ENCODE measurements around the gene GDF9. TPM values are rescaled to one million over a fixed set of nuclear protein-coding genes. Genes with fewer than 3 reads are reported as not detected.
"Not testable (repeated sequence)": the region's sequence is repeated elsewhere in the genome, so short reads cannot be mapped to it uniquely, and the experiment has no call there.

Gene GDF9
- total RNA-seq, 1 experiment from 2014 or later, result 0.94 TPM

DNA sequence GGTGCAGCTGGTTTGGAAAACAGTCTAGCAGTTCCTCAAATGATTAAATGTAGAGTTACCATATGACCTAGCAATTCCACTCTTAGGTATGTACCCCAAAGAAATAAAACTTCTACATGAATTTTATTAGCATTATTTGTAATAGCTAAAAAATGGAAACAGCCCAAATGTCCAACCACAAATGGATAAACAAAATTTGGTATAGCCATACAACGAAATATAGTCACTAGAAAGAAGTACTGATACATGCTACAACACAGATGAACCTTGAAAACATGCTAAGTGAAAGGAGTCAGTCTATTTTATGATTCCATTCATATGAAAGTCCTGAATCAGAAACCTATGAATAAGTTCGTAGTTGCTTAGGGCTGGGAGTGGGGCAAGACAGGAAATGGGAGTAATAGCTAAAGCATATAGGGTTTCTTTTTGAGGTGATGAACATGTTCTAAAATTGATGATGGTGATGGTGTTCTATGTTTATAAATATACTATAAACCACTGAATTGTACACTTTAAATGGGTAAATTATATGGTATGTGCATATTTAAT, 6.3 kb downstream of the GDF9 start:
- no peaks in the 10 kb centered on the region for H3K4me1 Mint-ChIP-seq (ENCODE audit: low read depth, unreplicated experiment)
- no peaks in the 10 kb centered on the region for H3K36me3 Mint-ChIP-seq (ENCODE audit: insufficient read depth, unreplicated experiment)
- no peaks in the 10 kb centered on the region for H3K27me3 Mint-ChIP-seq (ENCODE audit: unreplicated experiment)
- no peak overlapping the region for H3K4me3 Mint-ChIP-seq (ENCODE audit: low read depth, unreplicated experiment)
- intact Hi-C loops (cut with micrococcal nuclease; ENCODE audit: unreplicated experiment), result no loop called here
- no peak overlapping the region for H3K27ac Mint-ChIP-seq (ENCODE audit: unreplicated experiment)
- TF ChIP-seq, protein P1, sequence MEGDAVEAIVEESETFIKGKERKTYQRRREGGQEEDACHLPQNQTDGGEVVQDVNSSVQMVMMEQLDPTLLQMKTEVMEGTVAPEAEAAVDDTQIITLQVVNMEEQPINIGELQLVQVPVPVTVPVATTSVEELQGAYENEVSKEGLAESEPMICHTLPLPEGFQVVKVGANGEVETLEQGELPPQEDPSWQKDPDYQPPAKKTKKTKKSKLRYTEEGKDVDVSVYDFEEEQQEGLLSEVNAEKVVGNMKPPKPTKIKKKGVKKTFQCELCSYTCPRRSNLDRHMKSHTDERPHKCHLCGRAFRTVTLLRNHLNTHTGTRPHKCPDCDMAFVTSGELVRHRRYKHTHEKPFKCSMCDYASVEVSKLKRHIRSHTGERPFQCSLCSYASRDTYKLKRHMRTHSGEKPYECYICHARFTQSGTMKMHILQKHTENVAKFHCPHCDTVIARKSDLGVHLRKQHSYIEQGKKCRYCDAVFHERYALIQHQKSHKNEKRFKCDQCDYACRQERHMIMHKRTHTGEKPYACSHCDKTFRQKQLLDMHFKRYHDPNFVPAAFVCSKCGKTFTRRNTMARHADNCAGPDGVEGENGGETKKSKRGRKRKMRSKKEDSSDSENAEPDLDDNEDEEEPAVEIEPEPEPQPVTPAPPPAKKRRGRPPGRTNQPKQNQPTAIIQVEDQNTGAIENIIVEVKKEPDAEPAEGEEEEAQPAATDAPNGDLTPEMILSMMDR (IDR thresholded peaks at IDR 0.05; ENCODE audit: unreplicated experiment), result no peak
- no TSS peak for BruUV-seq (replicated peaks)
- CTCF ChIA-PET, result no interaction called here
- no peaks in the 10 kb centered on the region for H3K9me3 Mint-ChIP-seq (ENCODE audit: low read depth, unreplicated experiment)
- no peak for DNase-seq

DNA sequence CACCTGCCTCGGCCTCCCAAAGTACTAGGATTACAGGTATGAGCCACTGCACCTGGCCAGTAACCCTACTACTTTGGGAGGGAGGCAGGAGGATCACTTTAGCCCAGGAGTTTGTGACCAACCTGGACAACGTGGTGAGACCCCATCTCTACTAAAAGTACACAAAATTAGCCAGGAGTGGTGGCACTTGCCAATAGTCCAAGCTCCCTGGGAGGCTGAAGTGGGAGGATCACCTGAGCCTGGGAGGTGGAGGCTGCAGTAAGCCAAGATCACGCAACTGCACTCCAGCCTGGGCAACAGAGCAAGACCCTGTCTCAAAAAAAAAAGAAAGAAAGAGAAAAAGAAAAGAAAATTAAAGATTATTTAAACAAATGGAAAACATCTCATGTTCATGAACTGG, 10.3 kb downstream of the GDF9 start:
- H3K27me3 Mint-ChIP-seq (ENCODE audit: unreplicated experiment), result no peaks in the 10 kb centered on the region
- DNase-seq, result no peak
- no peaks in the 10 kb centered on the region for H3K36me3 Mint-ChIP-seq (ENCODE audit: insufficient read depth, unreplicated experiment)
- no peak overlapping the region for H3K27ac Mint-ChIP-seq (ENCODE audit: unreplicated experiment)
- intact Hi-C loops (cut with micrococcal nuclease; ENCODE audit: unreplicated experiment), result no loop called here
- TF ChIP-seq, protein P1 (IDR thresholded peaks at IDR 0.05; ENCODE audit: unreplicated experiment), result no peak
- BruUV-seq (replicated peaks), result no TSS peak
- no peak overlapping the region for H3K4me3 Mint-ChIP-seq (ENCODE audit: low read depth, unreplicated experiment)
- CTCF ChIA-PET, result no interaction called here
- H3K9me3 Mint-ChIP-seq (ENCODE audit: low read depth, unreplicated experiment), result no peaks in the 10 kb centered on the region
- H3K4me1 Mint-ChIP-seq (ENCODE audit: low read depth, unreplicated experiment), result no peaks in the 10 kb centered on the region

DNA sequence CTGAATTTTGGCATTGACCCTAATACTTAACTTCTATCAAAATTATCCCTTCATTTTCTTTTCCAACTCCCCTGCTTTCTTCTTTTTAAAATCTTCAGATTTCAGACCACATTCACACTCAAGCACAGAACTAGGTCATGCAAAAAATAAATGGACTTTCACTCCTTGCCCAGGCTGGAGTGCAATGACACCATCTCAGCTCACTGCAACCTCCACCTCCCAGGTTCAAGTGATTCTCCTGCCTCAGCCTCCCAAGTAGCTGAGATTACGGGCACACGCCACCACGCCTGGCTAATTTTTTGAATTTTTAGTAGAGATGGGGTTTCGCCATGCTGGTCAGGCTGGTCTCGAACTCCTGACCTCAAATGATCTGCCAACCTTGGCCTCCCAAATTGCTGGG, 11.3 kb downstream of the GDF9 start:
- H3K4me1 Mint-ChIP-seq (ENCODE audit: low read depth, unreplicated experiment); H3K27ac Mint-ChIP-seq (ENCODE audit: unreplicated experiment); BruUV-seq (replicated peaks); H3K9me3 Mint-ChIP-seq (ENCODE audit: low read depth, unreplicated experiment); H3K27me3 Mint-ChIP-seq (ENCODE audit: unreplicated experiment); CTCF ChIA-PET; intact Hi-C loops (cut with micrococcal nuclease; ENCODE audit: unreplicated experiment); H3K36me3 Mint-ChIP-seq (ENCODE audit: insufficient read depth, unreplicated experiment); H3K4me3 Mint-ChIP-seq (ENCODE audit: low read depth, unreplicated experiment); DNase-seq: not testable (repeated sequence)

DNA sequence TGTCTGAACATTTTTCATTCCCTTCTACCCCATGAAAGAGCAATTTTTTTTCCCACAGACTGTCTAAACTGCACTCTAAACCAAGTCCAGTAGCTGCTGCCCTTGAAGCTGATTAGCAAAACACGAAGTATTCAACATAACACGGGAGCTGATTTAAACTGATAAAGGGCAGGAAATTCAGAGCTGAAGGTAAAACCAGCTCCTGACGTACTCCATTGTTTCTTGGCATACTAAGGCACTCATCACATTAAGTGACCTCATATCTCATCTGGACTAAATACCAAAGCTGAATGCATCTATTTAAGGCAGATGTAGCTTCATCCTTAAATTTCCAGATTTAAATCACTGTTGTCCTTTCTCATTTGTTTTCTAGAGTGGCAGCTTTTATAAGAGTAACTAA, 12.0 kb downstream of the GDF9 start:
- no peak overlapping the region for H3K27ac Mint-ChIP-seq (ENCODE audit: unreplicated experiment)
- BruUV-seq (replicated peaks), result no TSS peak
- H3K27me3 Mint-ChIP-seq (ENCODE audit: unreplicated experiment), result no peaks in the 10 kb centered on the region
- H3K4me3 Mint-ChIP-seq (ENCODE audit: low read depth, unreplicated experiment), result no peak overlapping the region
- TF ChIP-seq, protein P1 (IDR thresholded peaks at IDR 0.05; ENCODE audit: unreplicated experiment), result no peak
- no peaks in the 10 kb centered on the region for H3K36me3 Mint-ChIP-seq (ENCODE audit: insufficient read depth, unreplicated experiment)
- peaks cover 10% of the 10 kb centered on the region for H3K4me1 Mint-ChIP-seq (ENCODE audit: low read depth, unreplicated experiment)
- DNase-seq, result no peak
- H3K9me3 Mint-ChIP-seq (ENCODE audit: low read depth, unreplicated experiment), result no peaks in the 10 kb centered on the region
- intact Hi-C loops (cut with micrococcal nuclease; ENCODE audit: unreplicated experiment), result no loop called here
- CTCF ChIA-PET, result interaction anchor here (0.6 to 0.9 kb wide), 2 partner anchors 14 to 47 kb away, joined by 3 read pairs; no protein-coding TSS in a partner anchor

DNA sequence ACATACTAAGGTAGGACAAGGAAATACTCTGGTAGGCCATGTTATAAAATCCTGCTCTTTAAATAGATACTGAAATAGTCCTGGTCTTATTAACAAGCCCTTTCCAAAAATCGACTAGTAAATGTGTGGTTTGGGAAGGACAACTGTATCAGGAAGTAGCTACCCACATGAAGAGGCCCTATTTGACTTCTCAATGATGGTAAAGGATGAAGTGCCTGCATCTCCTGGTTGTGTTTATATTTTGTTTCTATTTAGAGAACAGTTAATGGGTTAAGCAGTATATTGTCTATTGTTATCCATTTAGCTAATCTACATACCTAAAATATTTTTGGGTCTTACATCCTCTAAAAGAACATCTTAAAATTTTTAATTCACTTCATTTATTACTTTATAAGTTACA, 12.5 kb downstream of the GDF9 start:
- no TSS peak for BruUV-seq (replicated peaks)
- no peak overlapping the region for H3K27ac Mint-ChIP-seq (ENCODE audit: unreplicated experiment)
- CTCF ChIA-PET, result interaction anchor here (0.9 kb wide), 2 partner anchors 14 to 47 kb away, joined by 3 read pairs; no protein-coding TSS in a partner anchor
- TF ChIP-seq, protein P1 (IDR thresholded peaks at IDR 0.05; ENCODE audit: unreplicated experiment), result no peak
- no peaks in the 10 kb centered on the region for H3K27me3 Mint-ChIP-seq (ENCODE audit: unreplicated experiment)
- intact Hi-C loops (cut with micrococcal nuclease; ENCODE audit: unreplicated experiment), result no loop called here
- no peaks in the 10 kb centered on the region for H3K9me3 Mint-ChIP-seq (ENCODE audit: low read depth, unreplicated experiment)
- peaks cover 13% of the 10 kb centered on the region for H3K4me1 Mint-ChIP-seq (ENCODE audit: low read depth, unreplicated experiment)
- no peaks in the 10 kb centered on the region for H3K36me3 Mint-ChIP-seq (ENCODE audit: insufficient read depth, unreplicated experiment)
- H3K4me3 Mint-ChIP-seq (ENCODE audit: low read depth, unreplicated experiment), result no peak overlapping the region
- no peak for DNase-seq

Data from Calu3 (cell line).